Measurements from ENCODE around the gene LRP2.
"Not testable (repeated sequence)": the region's sequence is repeated elsewhere in the genome, so short reads cannot be mapped to it uniquely, and the experiment has no call there.

The LRP2 gene

DNA sequence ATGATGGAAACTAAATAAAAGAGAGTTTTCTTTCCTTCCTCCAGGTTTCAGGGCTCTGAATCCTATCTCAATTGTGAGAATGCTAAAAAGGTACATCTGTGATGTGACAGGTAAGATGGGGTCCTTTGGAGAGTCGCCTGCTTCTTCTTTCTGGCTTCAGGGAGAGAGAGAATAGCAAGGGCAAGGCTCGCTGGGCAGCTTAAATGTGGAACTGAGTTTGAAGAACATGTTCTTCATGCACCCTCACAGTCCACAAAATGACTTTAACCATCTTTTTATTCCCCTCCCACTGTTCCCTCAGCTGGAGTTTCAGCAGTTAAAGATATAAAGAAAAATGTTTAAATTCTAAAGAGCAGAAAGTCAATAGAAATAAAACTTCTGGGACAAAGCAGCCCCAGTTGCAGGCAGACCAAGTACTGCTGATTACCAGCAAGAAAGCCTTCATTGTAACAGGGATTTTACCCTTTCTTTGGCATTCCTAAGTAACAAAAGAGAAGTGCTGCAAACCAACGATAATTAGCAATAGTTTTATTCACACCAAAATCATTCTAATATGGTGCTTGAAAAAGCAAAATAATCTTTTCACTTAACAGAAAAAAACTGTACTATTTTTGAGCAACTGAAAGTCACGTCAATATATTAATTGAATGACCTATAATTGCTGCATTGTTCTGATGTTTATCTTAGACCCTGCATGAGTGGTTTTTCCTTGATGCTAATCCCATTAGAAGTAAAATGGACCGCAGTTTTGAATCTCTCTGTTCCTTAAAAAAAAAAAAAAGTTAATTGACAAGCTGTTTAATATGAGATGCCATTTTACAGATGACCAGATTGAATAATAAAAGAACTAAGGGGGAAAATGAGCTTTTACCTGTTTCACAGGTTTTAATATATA, 61.5 kb downstream of the LRP2 start:
- no peak for DNase-seq

DNA sequence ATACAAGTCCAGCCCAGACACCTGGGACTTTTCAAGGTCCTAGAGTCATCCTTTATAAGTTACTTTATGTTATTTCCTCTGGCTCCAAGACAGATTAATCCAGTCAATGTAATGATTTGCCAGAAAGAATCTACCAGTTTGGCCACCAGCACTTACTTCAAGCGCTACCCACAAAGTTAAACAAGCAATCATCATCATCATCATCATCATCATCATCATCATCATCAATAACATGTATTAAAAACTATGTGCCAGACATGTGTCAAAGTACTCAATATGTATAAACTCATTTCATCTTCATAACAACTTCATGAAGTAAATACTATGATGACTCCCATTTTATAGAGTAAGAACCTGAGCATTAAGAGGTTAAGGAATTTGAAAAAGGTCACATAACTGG, 64.3 kb downstream of the LRP2 start:
- DNase-seq: no peak

DNA sequence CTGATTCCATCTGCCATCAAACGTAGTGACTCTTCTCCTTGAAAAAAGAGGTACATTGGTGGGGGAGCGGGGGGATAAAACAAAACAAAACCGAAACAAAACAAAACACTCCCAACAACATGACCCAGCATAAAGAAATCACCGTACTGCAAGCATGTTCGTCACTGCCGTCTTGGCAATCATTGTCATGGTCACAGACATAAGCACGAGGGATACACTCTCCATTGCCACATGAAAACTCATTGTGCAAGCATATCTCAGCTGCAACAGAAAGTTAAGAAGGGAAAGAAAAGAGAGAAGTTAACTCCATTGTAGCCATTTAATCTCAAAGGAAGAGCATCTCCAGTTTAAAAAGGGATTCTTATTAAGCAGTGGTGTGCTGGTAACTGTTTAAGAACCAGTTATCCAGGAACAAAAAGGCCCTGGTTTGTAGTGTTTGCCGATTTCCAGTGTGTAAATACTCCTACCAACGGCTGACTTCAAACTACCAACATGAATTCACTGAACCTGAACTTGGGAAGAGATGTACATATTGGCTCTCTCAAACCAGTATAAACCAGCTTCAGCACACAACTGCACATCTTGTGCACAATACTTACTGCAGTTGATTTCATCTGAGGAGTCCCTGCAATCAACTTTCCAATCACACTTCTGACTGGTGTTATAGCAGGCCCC, 68.2 kb downstream of the LRP2 start:
- no peak for DNase-seq

DNA sequence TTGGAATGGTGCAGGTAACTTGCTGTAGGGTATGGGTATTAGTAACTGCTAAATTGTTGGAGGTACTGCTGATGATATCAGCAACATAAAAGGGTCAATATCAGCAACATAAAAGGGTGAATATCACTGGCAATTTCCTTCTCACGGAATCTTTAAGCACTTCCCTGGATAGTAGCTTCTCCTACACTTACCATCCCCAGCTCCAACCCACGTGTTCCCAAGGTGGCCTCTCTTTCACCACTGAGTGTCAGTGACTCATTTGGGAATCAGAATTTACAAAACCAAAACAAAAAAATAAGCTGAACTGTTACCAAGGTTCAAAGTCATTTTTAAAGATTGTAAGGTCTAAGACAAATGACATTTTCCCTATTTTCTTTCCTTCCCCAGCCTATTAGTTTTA, 70.8 kb downstream of the LRP2 start:
- no peak for DNase-seq

DNA sequence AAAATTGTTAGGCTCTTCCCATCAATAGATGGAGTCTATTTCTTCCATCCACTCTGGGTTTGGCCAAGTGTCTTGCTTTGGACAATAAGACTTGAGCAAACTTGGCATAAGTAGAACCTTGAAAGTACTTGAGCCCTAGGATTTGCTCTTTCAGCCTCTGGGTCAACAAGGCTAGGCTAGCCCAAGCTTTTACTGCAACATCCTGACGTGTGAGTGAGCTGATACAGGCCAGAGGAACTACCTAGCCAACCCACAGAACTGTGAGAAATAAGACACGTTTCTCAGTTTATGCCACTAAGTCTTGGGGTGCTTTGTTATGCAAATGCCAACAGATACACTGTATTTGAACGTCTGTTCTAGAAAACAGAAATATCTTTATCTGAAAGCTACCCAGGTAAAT, 71.9 kb downstream of the LRP2 start:
- no peak for DNase-seq

DNA sequence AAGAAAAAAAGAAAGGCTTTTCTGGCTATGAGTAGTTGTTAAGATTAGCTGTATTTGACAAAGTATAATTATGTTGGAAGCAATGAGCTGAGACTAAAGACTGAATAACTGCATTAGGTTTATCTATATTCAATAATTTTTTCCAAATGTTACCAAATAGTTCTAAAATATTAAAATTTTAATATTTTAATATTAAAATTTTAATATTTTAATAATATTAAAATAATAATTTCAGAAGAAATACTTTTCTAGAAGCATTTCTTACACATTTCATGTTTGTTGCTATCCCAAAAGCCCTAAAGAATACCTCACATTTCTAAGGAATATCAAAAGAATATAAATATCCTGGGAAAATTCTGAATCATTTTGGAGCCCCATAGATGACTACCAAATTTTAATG, 74.7 kb downstream of the LRP2 start:
- no peak for DNase-seq

DNA sequence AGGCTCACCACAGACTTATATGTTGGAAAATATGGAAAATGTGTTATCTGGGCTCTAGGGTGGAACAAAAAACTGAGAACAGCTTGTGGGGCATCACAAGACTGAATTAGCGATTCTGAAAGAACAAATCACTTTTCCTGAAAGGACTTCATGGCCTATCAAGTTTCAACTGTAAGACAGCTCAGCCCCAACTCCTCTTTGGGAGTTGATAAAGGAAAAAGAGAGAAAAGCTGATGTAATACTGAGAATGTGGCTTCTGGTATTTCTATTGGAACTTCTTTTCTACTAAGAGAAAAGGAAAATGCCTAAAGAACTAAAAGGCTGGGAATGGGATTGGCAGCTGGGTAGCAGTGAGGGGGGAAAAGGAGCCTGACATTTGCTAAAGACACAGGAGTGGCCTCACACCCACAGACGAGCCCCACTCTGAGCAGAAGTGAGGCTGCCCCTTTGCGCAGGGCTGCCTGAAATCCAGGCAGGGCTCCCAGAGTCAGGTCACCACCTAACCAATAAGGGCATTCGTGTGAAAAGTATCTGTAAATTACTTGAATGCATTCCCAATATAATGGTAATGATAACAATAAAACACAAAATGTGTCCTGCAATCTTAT, 75.6 kb downstream of the LRP2 start:
- no peak for DNase-seq

DNA sequence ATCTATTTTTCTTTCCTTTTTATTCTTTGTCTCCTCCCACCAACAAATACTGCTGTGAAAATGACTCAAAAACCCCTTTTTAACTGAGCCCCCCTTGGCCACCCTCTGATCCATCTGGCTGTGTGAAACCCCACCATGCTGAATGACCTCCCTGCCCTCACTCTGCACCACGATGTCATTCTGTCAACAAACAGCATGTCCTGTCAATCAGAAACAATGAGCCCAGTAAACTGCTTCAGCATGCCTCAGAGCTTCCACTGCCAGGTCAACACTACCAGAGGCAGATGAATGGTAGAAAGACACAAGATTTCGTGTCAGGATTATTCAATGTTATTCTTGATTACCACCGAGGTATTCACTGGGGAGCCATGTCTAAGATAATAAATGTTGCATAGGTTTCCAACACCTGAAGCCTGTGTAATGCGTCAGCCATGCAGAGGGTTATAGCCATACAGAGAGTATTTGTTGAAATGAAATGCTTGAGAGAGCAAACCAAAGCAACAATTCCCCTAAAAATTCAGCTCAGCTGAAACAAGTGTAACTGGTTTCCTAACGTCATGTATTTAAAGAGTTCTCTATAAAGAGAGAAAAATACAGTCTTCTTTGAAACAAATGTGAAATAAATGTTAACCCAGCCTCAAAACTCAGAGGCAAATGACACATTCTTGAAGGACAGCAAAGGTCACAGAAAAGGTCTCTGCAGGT, 76.7 kb downstream of the LRP2 start:
- DNase-seq: no peak

DNA sequence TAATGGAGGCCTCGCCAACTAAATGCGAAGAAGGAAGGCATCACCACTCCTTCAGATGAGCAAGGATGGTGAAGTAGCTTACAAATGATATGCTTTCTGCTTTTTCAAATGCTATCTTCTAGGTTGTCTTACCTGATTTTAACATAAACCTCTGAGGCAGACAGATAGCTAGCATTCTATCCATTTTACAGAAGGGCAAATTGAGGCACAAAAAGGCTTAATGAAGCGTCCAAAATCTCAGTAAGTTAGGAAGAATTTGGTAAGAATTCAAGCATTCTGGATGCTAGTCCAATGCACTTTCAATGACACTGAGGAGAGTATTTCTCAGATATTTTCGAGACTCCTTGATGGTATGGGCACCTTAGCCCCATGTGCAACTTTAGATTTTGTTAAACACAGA, 81.8 kb downstream of the LRP2 start:
- no peak for DNase-seq

DNA sequence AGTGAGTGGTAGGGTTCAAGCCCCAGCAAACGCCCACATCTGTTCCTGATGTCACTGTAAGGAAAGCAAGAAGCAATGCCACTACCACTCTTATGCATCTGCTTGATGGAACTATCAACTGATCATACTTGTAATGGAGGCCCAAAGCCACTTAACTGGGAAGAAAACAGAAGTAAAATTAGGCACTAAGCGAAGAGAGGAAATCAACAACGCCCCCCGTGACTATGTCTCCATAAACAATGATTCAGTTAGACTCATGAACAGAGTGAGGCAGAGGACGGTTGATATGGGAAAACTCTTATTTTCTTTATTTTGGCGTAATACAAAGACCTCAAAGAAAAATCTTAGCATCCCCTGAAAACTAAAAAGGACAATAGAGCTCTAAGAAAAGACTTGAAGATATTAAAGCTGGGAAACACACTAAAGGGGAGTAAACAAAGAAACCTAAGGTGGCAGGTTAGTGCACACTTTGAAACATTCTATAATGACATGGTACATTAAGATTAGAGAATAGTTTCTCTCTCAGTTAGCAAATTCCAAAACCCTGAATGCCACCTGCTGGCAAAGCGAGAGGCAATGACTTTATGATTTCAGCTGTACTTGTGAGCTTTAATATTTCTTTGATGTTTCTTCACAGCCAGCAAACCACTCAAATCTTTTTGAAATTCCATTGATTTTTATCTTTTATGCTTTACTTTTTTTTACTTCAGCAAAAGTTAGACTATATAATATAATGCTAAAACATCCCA, 86.5 kb downstream of the LRP2 start:
- DNase-seq: no peak

DNA sequence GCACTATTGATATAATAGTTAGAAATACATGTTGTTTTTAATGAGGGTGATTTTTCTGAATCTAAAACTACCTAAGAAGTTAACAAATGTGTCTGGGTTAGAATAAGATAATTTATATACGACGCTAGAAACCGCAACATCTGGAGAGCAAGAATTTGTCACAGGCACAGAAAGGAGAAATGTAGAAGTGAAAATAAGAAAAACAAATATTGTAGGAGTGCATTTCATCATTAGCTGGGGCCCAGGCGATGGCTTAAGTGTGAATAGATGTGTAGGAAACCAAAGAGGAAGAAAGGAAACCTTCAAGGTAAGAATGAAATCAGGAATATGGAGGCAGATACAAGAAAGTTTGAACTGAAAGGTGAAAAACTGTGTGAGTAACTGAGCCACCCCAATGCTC, 90.3 kb downstream of the LRP2 start:
- DNase-seq: no peak

DNA sequence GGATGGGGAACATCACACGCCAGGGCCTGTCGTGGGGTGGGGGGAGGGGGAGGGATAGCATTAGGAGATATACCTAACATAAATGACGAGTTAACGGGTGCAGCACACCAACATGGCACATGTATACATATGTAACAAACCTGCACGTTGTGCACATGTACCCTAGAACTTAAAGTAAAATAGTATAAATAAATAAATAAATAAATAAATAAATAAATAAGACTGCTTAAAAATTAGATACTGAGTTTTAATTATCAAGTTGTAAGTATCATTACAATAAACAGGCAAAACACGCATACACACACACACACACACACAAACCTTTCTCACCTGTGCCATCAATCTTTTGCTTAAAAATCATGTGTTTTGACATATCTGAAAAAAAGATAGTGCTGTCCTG, 91.8 kb downstream of the LRP2 start:
- DNase-seq: not testable (repeated sequence)

DNA sequence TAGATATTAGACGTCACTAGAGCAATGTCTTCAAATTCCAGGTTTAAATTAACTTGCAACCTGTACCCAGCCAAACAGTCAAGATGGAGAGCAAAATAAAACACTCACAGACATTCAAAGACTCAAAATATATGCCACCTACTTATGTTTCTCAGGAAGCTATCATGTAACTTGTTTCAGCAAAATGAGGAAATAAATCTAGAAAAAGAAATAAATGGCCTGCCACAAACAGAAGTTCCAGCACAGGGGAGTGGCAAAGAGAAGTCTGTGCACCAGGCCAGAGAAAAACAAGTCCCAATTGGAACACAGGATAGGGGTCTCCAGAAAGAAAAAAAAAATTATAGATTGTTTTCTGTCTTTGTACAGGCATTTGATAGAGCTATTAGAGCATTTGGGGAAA, 96.7 kb downstream of the LRP2 start:
- DNase-seq: no peak

DNA sequence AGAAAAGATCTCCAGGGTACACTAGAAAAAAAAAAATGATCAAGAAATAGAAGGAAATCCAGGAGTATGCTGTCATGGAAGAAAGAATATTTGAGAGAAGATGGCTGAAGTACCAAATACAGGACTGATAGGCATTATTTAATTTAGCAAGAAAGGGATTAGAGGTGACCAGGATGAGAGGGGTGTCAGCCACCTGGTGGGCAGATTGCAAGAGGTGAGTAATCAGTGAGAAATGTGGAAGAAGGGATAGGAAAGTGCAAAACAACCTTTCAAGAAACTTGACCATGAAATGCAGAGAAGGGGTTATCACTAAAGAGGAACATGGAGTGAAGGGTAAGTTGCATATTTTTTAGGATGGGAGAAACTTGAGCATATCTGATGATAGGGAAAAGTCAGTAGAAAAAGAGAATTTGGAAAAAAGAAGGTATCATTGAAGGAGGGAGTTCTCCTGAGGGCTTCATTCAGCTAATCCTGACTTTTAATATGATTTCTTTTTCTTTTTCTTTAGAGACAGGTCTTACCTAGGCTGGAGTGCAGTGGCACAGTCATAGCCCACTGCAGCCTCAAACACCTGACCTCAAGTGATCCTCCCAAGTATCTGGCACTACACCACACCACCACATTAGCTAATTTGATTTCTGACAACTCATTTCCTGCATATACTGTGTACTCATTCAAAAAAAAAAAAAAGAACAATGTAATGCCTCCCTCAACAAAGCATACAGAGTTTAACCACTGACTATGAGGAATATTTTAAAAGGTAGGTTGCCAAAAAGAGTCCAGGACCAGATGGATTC, 101.3 kb downstream of the LRP2 start:
- no peak for DNase-seq

DNA sequence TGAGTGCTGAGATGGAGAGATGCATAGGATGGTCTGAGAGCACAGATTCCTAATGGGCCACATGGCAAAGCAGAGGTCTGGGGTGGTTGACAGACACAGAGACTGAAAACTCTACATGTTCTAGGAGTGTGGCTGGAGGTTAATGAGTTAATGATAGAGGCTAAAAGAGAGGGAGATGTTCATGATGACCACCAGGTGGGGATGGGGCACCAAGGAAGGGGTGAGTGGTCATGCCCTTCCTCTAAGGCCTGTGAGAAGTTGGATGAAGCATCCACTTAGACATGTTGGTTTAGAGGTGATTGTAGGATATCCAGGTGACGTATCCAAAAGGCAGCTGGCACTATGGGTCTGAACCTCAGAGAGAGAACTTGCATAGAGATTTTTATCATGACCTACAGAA, 102.1 kb downstream of the LRP2 start:
- no peak for DNase-seq

DNA sequence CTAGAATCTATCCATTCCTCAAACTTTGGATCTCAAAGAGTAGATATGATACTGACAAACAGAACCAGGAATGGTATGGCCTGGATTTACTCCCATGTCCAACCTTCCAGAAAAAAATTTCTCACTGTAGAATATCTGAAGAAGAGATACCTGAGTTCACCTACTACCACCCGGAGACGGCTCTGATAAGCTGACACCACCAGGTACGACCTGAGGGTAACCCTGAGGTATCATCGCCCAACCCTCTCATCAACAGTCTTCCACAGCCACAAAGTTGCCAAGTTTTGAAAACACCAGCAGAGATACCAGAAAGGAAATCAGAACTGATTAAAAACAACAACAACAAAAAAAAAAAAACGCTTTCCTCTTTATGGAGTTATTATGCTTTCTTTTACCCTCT, 102.9 kb downstream of the LRP2 start:
- no peak for DNase-seq

DNA sequence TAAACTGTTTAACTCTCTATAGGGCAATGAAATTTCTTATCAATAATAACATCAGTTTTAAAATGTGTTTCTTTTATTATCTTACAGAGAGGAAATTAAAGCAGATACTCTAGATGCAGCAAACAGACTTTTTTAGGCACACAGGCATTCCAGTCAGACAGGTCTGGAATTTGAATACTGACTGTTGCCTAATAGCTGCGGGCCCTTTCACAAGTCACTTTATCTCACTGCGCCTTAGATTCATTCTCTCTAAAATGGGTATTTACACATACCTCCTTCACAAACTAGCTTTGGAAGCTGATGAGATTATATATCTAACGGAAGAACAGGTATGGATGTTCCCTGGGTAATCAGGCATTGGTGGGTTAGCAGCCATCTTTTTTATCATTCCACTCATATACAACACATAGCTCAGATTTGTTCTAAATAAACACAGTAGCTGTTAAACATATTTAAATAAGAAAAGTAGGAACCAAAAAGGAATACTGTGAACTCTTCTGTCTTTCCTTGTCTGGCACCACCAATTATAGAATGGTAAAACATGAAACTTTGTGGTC, 104.2 kb downstream of the LRP2 start:
- no peak for DNase-seq

DNA sequence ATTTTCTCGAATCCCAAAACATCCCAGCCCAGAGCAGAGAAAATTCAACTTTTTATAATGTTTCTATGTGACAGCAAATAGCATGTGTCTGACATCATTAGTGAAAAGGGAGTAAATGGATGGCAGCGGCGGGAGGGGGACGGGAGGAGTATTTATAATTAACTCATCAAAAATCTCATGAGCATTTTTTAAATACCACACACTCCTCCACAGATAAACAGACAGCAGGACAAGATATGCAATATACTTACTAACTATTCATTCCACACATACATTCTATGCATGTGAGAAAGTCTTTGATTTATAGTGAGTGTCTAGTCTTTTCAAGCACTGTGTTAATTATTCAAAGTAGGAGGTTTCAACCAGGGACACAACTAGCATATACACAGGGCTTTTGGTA, 107.6 kb downstream of the LRP2 start:
- no peak for DNase-seq

DNA sequence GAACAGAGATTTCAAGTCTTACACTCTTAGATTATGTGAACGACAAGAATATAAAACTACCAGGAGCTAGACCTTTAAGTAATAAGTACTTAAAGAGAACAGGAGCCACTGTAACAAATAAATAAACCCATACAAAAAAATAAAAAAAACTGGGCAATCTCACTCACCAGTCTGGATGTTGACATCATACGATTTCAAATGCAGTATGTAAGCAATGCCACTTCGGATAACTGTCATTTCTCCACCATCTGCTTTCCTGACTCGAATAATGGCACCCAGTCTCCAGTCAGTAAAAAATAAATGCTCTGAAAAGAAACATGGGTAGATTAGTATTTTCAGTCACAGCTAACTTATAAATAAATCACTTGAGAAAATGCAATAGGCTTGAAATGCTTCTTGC, 115.1 kb downstream of the LRP2 start:
- no peak for DNase-seq

DNA sequence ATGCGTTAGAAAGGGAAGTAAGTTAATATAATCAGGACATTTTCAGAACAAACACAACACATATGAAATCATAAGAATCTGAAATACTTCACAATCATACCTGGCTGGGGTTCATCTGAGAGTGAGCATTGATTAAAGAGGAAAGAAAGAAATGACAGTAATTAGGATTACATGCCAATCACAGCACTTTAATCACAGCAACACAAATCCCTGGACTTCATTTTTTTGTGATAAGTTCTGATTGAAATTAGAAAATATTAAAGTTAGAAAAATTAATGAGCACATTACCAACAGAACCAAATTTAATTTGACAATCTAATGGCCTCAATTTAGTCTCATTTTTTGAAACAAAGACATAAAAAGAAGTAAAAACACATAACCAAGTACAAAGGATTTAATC, 121.9 kb downstream of the LRP2 start:
- DNase-seq: no peak

DNA sequence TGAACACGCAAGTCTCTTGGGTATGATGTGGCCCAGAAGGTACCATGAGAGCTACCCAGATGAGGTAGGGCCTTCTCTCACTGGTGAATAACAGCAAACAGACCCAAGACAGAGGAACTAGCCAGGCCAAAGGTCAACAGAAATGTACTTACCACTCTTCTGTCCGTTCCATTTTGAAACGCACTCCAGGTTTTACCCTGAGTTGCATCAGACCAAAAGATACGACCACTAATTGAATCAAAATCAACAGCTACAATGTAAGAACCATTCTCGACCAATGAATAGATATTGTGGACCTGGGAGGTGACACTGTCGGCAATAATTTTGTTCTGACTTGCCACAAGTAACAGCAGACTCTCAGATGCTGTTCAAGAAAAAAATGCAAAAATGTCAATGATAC, 124.4 kb downstream of the LRP2 start:
- no peak for DNase-seq

DNA sequence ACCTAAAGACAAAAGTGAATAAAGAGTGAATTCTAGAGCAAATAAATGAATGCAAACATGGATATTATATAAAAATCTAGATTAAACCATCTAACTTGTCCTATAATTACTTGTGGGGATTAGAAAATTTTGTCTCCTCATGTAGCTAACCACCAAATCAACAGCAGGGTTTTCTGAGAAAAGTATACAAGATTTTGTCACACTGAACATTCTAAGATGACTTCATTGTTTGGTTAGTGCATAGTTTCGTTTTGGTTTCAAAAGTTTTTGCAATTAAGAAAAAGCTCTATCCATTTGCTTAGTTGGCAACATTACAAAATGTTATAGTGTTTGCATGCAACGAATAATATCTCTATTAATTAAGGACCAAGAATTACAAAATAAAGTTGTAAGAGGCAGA, 125.0 kb downstream of the LRP2 start:
- no peak for DNase-seq

Data from CD4-positive, alpha-beta T cell treated with Interleukin-17A for 4 hours (primary cell).